ENCODE results near the gene ODAD2. TPM values are rescaled to one million over a fixed set of nuclear protein-coding genes. Genes with fewer than 3 reads are reported as not detected.

The ODAD2 gene
- total RNA-seq, 1 experiment from 2014 or later = 20.4 TPM

GRCh38 chr10:27833792-27834191 is 165.1 kb downstream of the ODAD2 start:
- H2AFZ ChIP-seq (ENCODE audit: low read depth, low read length, poor library complexity, severe bottlenecking) = no peak overlapping the region
- no peaks in the 10 kb centered on the region for H3K79me2 ChIP-seq (ENCODE audit: insufficient read depth, low read length)
- H3K4me3 ChIP-seq (replicated peaks in 1 of 2; ENCODE audit: low read depth in 1 of 2, low read length in 2 of 2) = no peak overlapping the region
- no peaks in the 10 kb centered on the region for H3K36me3 ChIP-seq (ENCODE audit: control insufficient read depth in 1 of 2, insufficient read depth in 2 of 2, low read length in 2 of 2)
- H3K9me3 ChIP-seq (ENCODE audit: control insufficient read depth in 1 of 2, insufficient read depth in 1 of 2, low read depth in 1 of 2, low read length in 2 of 2) = no peaks in the 10 kb centered on the region
- H4K20me1 ChIP-seq (ENCODE audit: insufficient read depth) = no peaks in the 10 kb centered on the region
- no peaks in the 10 kb centered on the region for H3K27me3 ChIP-seq (ENCODE audit: insufficient read depth, low read length)
- no peak for DNase-seq (ENCODE audit: low read depth, low spot score)
- no peak overlapping the region for H3K4me2 ChIP-seq (ENCODE audit: low read length)
- no peak overlapping the region for H3K9ac ChIP-seq (ENCODE audit: low read length)
- ChIA-PET POLR2A (no interaction called here), RAD21 (ENCODE audit: low non-redundant PET in 1 of 2, low total read pairs in 2 of 2, uncharacterized antibody in 2 of 2, unreplicated experiment in 2 of 2) (no interaction called here), CTCF (no interaction called here)
- no peaks in the 10 kb centered on the region for H3K9me2 ChIP-seq (ENCODE audit: insufficient read depth)
- BruUV-seq (replicated peaks) = no TSS peak
- intact Hi-C loops (cut with micrococcal nuclease) = no loop called here
- H3K27ac ChIP-seq (ENCODE audit: low read depth, low read length) = no peak overlapping the region
- TF ChIP-seq MAX (IDR thresholded peaks at IDR 0.05) (no peak), ZFX (IDR thresholded peaks at IDR 0.05) (no peak), ATF3 (IDR thresholded peaks at IDR 0.05) (no peak), ZNF274 (IDR thresholded peaks at IDR 0.05; ENCODE audit: low read depth, low read length) (no peak), REST (IDR thresholded peaks at IDR 0.05; ENCODE audit: low read depth) (no peak), EZH2 (IDR thresholded peaks at IDR 0.05) (no peak), SIN3A (IDR thresholded peaks at IDR 0.05; ENCODE audit: low read depth) (no peak), POLR2AphosphoS5 (IDR thresholded peaks at IDR 0.05; ENCODE audit: low read depth, low read length) (no peak)
- ATAC-seq = no peak
- no peaks in the 10 kb centered on the region for H3K4me1 ChIP-seq (ENCODE audit: control insufficient read depth in 1 of 2, insufficient read depth in 2 of 2, low read length in 2 of 2)

Data from HCT116 (cell line).